HG03575 (cell line): Measurements from ENCODE around the gene GPR152.
"Not testable (repeated sequence)": the region's sequence is repeated elsewhere in the genome, so short reads cannot be mapped to it uniquely, and the experiment has no call there.

ENCODE experiments used
- ATAC-seq: cut with Tn5 transposase; IDR thresholded peaks from one replicate; pipeline ENCODE4 v1.9.1; 2021; ENCODE audit not compliant: unreplicated experiment, insufficient number of reproducible peaks, low FRiP score; ENCODE audit errors: extremely low read depth

The GPR152 gene

GRCh38 chr11:67466962-67467771 lies 14.6 kb upstream of the GPR152 start:
- ATAC-seq, result no peak

GRCh38 chr11:67466367-67466766 lies 13.8 kb upstream of the GPR152 start:
- no peak for ATAC-seq

- not testable (repeated sequence) for ATAC-seq
Observed at GRCh38 chr11:67465530-67465929, 13.0 kb upstream of the GPR152 start.

GRCh38 chr11:67465189-67465510 lies 12.6 kb upstream of the GPR152 start:
- no peak for ATAC-seq

GRCh38 chr11:67464411-67465188 lies 12.1 kb upstream of the GPR152 start:
- no peak for ATAC-seq

GRCh38 chr11:67463680-67464410 lies 11.3 kb upstream of the GPR152 start:
- ATAC-seq, result no peak

- no peak for ATAC-seq
Observed at GRCh38 chr11:67463186-67463585, 10.7 kb upstream of the GPR152 start.

- ATAC-seq, result no peak
Observed at GRCh38 chr11:67458266-67458665, 5.7 kb upstream of the GPR152 start.

- ATAC-seq, result no peak
Observed at GRCh38 chr11:67457453-67457852, 4.9 kb upstream of the GPR152 start.

- no peak for ATAC-seq
Observed at GRCh38 chr11:67456068-67456705, 3.7 kb upstream of the GPR152 start.

GRCh38 chr11:67455054-67455453 lies 2.5 kb upstream of the GPR152 start, which contains the start of gene CABP4:
CABP4 (plus strand) TSS chr11:67455354; CDS start chr11:67455424, 70 bp downstream.
- ATAC-seq, result no peak

- no peak for ATAC-seq
Observed at GRCh38 chr11:67453816-67454732, 1.5 kb upstream of the GPR152 start.

- no peak for ATAC-seq
Observed at GRCh38 chr11:67451658-67451976, 912 bp downstream of the GPR152 start.

GRCh38 chr11:67450796-67451657 lies 1.5 kb downstream of the GPR152 start:
- no peak for ATAC-seq

- no peak for ATAC-seq
Observed at GRCh38 chr11:67449116-67449844, 3.2 kb downstream of the GPR152 start.

GRCh38 chr11:67448220-67448609 lies 4.3 kb downstream of the GPR152 start:
- ATAC-seq, result no peak

GRCh38 chr11:67445515-67445914 lies 7.0 kb downstream of the GPR152 start:
- ATAC-seq, result no peak
